KOPT-K1 (cell line): ENCODE results near the gene SLC18A3.

ENCODE experiments used
- H3K27ac ChIP-seq: fragments of 200-600 bp; sonication (generic); 2 replicates; pipeline ENCODE4 v1.5.1; 2016; ENCODE audit warnings: antibody characterized with exemption, mild to moderate bottlenecking, low read depth, low read length; ENCODE audit not compliant: poor library complexity, severe bottlenecking
- H3K36me3 ChIP-seq: fragments of 200-600 bp; sonication (generic); 2 replicates; pipeline ENCODE4 v1.5.1; 2017; ENCODE audit warnings: antibody characterized with exemption, mild to moderate bottlenecking, low read length, moderate library complexity; ENCODE audit not compliant: insufficient read depth
- H3K9me3 ChIP-seq: fragments of 200-600 bp; sonication (generic); 2 replicates; pipeline ENCODE4 v1.5.1; 2017; ENCODE audit warnings: antibody characterized with exemption, low read length, mild to moderate bottlenecking; ENCODE audit not compliant: insufficient read depth, poor library complexity, severe bottlenecking

SLC18A3 gene

GRCh38 chr10:49624629-49625028 lies 14.5 kb downstream of the SLC18A3 start:
- peaks cover 6% of the 10 kb centered on the region; the same call in 1 of the 2 replicates for H3K36me3 ChIP-seq
- no peak overlapping the region for H3K27ac ChIP-seq
- no peaks in the 10 kb centered on the region for H3K9me3 ChIP-seq

- no peaks in the 10 kb centered on the region for H3K9me3 ChIP-seq
Measured at GRCh38 chr10:49625411-49625810, 15.3 kb downstream of the SLC18A3 start.

GRCh38 chr10:49627038-49627437 lies 16.9 kb downstream of the SLC18A3 start:
- Histone ChIP-seq H3K36me3 (peaks cover 6% of the 10 kb centered on the region; the same call in 1 of the 2 replicates), H3K27ac (no peak overlapping the region), H3K9me3 (no peaks in the 10 kb centered on the region)

More at GRCh38 chr10:49625411-49625810, 15.3 kb downstream of the SLC18A3 start:
- H3K27ac ChIP-seq: no peak overlapping the region
- peaks cover 6% of the 10 kb centered on the region; the same call in 1 of the 2 replicates for H3K36me3 ChIP-seq

DNA sequence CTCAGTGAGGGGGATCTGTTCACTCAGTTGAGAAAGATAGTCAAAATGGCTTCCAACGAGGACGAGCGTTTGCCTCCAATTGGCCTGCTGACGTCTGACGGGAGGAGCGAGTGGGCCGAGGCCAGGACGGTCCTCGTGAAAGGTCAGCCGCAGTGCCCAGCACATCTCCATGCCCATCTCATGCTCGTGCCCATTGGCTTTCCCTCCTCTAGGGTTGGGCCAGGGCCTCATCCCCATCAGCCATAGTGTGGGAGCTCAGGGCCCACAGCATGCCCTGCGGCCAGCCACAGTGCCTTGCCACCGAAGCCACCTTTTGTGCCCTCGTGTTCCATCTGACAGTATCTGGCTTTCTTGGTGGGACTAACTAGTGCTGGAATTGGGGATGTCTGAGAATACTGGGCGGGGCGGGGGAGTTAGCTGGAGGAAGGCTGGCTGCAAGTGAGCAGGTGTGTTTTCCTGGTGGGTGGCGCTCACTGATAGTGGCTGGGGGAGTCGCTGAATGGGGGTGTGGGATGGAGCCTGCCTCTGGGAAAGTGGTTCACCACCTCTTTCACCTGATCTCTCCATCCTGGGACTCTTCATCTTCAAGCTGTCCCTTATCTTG lies 17.6 kb downstream of the SLC18A3 start:
- H3K27ac ChIP-seq: no peak overlapping the region
- H3K36me3 ChIP-seq: peaks cover 6% of the 10 kb centered on the region; the same call in 1 of the 2 replicates
- no peaks in the 10 kb centered on the region for H3K9me3 ChIP-seq

DNA sequence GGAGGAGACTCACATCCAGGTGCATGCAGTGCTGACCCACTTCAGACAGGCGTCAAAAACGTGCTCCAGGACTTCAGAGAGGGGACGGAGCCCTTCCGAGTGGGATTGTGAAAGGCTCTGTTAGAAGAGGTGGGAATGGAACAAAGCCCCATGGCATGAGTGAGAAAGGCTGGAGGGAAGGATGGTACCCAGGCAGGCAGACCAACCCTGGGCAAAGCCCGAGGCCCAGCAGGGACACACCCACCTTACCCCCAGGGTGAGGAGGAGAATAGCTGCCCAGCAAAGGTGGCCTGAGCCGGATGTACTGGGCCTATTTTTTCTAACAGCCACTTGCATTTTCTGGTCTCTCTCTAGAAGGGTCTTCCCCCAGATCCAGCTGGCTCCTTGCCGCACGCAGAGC lies 18.5 kb downstream of the SLC18A3 start:
- Histone ChIP-seq H3K27ac (no peak overlapping the region), H3K36me3 (peaks cover 6% of the 10 kb centered on the region; the same call in 1 of the 2 replicates), H3K9me3 (no peaks in the 10 kb centered on the region)

DNA sequence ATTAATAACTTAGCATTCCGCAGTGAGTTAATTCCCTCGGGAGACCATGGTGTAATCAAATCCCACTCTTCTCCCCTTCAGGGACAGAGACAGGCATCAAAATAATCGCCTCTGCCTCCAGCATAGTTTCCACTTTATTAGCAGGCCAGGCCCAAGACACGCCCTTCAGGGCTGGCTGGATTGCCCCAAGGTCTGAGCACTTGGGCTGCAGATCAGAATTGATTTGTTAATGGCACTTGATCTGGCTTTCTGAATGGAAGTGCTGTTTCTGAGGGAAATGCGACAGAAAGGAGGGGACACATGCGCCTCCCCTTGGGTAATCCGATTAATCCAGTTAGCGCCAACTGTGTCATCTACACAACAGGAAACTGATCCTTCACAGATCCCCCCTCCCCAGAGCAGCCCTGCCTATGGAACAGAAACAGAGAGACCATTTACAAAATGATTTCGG lies 19.3 kb downstream of the SLC18A3 start:
- H3K9me3 ChIP-seq: no peaks in the 10 kb centered on the region
- no peak overlapping the region for H3K27ac ChIP-seq
- peaks cover 6% of the 10 kb centered on the region; the same call in 1 of the 2 replicates for H3K36me3 ChIP-seq

GRCh38 chr10:49631975-49632374 lies 21.9 kb downstream of the SLC18A3 start:
- Histone ChIP-seq H3K9me3 (no peaks in the 10 kb centered on the region), H3K27ac (no peak overlapping the region), H3K36me3 (peaks cover 3% of the 10 kb centered on the region; the same call in 1 of the 2 replicates)

DNA sequence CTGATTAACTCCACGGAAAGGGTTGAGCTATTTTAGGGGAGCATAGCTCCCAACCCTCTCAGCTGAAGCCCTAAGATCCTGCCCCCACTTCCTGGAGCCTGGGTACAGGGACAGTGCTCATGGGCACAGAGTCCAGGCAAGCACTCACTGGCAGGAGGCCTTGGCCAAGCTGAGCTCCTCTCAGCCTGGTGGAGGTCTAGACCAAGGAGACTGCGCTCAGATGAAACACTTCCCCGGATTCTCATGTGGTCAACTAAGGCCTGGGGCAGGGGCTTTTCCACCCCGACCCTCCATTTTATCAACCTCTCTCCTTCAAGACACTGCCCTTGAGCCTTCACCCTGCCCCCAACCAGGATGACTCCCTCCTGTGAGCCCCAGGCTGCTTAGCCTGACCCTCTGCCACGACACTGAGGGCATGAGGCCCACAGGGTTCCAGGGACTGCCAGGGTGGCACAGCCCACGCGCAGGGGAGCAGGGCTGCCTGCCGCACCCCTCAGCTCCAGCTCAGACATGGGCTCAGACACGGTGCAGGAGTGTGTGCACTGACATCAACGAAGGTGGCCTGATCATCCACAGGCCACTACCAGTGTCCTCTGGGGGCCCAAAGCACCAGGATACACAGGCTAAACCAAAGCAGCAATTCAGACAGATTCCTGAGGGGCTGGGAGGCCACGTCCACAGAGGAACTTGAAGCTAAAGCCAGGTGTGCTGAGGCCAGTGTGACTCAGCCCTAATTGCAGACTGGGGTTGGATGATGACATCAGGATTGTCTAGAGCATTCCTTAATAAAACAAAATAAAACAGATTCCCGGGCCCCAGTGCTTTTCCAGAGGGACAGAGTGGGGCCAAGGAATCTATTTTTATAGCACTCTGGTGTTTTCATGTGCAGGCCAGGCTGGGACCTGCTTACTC lies 22.6 kb downstream of the SLC18A3 start:
- Histone ChIP-seq H3K9me3 (no peaks in the 10 kb centered on the region), H3K36me3 (no peaks in the 10 kb centered on the region), H3K27ac (no peak overlapping the region)

DNA sequence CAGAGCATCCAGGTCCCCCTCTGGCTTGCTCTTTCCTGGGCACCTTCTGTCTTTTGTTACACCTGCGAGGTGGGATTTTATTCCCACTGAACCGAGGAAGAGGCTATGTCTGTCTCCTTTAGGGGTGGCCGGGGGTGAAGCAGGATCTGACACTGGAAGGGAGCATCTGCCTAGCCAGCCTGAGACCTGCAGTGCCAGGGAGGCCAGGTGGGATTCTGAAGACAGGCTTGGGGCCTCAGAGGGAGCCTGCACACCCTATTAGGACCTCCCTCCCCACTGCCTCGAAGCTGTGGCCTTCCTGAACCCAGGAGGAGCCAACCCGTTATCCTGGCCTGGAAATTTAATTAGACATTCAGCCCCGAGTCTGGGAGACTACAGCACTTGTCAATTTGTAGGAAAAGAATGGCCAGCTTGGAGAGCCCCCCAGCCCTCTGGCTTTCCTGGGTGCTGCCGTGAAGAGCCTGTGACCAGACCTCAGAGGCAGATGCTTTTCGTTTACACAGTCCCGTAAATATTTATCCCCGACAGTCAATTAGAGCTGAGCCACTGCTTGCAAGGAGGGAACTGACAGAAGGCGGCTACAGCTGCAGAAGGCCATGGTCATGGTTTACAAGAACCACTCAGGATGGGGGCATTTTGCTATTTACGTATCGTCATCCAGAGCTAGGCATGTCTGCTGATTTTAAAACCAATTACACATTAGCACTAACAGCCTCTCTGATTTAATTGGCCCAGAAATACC lies 23.4 kb downstream of the SLC18A3 start:
- Histone ChIP-seq H3K36me3 (no peaks in the 10 kb centered on the region), H3K27ac (no peak overlapping the region), H3K9me3 (no peaks in the 10 kb centered on the region)

- Histone ChIP-seq H3K9me3 (no peaks in the 10 kb centered on the region), H3K27ac (no peak overlapping the region), H3K36me3 (no peaks in the 10 kb centered on the region)
Measured at GRCh38 chr10:49634069-49634660, 24.1 kb downstream of the SLC18A3 start.

- no peaks in the 10 kb centered on the region for H3K9me3 ChIP-seq
- no peak overlapping the region for H3K27ac ChIP-seq
- H3K36me3 ChIP-seq: no peaks in the 10 kb centered on the region
Measured at GRCh38 chr10:49642311-49642710, 32.2 kb downstream of the SLC18A3 start.

- Histone ChIP-seq H3K9me3 (no peaks in the 10 kb centered on the region), H3K27ac (peak overlapping the region; percentile 100), H3K36me3 (no peaks in the 10 kb centered on the region)
Measured at GRCh38 chr10:49643241-49644034, 33.3 kb downstream of the SLC18A3 start.

DNA sequence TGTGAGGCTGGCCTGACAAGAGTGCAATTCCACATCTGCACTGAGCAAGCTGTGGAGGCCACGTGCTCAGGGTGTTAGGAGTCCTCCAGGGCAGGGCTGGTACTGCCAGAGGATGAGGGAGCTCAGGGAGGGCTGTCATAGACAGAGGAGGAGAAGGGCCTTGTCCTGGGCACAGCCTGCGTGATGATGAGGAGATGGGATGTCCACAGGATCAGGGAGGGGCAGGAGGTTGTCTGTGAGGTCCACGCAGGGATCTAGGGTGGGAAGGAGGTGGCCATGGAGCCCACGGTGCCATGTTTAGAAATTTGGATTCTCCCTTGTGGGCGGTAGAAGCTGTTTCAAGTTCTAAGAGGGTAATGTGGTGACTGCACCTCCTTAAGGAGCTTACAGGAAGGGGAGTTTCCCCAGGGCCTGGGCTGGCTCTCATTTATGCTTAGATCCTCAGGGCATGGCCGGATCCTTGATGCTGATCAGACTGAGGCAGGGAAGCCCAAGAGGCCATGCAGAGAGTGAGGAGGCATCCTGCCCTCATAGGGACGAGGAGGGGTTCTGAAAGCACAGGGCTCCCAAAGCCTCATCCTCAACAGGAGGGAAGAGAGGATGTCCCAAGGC lies 34.0 kb downstream of the SLC18A3 start:
- Histone ChIP-seq H3K27ac (peak overlapping the region; percentile 100), H3K36me3 (no peaks in the 10 kb centered on the region), H3K9me3 (no peaks in the 10 kb centered on the region)

- Histone ChIP-seq H3K27ac (peak overlapping the region; percentile 100), H3K36me3 (no peaks in the 10 kb centered on the region), H3K9me3 (no peaks in the 10 kb centered on the region)
Measured at GRCh38 chr10:49645417-49645816, 35.3 kb downstream of the SLC18A3 start.
